Activated naive CD8-positive, alpha-beta T cell treated with anti-CD3 and anti-CD28 coated beads, Interleukin-2, amount 50 U/mL, for 16 hours (primary cell): ENCODE results near the gene KIAA1549.
"Not testable (repeated sequence)": the region's sequence is repeated elsewhere in the genome, so short reads cannot be mapped to it uniquely, and the experiment has no call there.

Source experiments
- DNase-seq: peaks from one replicate; pipeline ENCODE4 v3.0.0-alpha.2; 2020; ENCODE audit warnings: low read depth, low spot score

KIAA1549 gene

GRCh38 chr7:138945154-138945553, 36.0 kb downstream of the KIAA1549 start:
- no peak for DNase-seq

GRCh38 chr7:138944592-138944991, 36.6 kb downstream of the KIAA1549 start:
- no peak for DNase-seq

- DNase-seq, result no peak
These were observed 38.1 kb downstream of the KIAA1549 start for GRCh38 chr7:138943061-138943460.

- DNase-seq, result no peak
These were observed 39.6 kb downstream of the KIAA1549 start for GRCh38 chr7:138941545-138941944.

GRCh38 chr7:138940602-138941001, 40.6 kb downstream of the KIAA1549 start:
- DNase-seq, result not testable (repeated sequence)

GRCh38 chr7:138937484-138937883, 43.7 kb downstream of the KIAA1549 start:
- DNase-seq, result no peak

GRCh38 chr7:138935465-138936011, 45.7 kb downstream of the KIAA1549 start:
- no peak for DNase-seq

- DNase-seq, result no peak
These were observed 46.3 kb downstream of the KIAA1549 start for GRCh38 chr7:138934861-138935260.

- no peak for DNase-seq
These were observed 46.8 kb downstream of the KIAA1549 start for GRCh38 chr7:138934367-138934766.

GRCh38 chr7:138932870-138933269, 48.3 kb downstream of the KIAA1549 start:
- DNase-seq, result no peak

- no peak for DNase-seq
These were observed 48.8 kb downstream of the KIAA1549 start for GRCh38 chr7:138932427-138932826.

GRCh38 chr7:138929969-138930368, 51.2 kb downstream of the KIAA1549 start:
- no peak for DNase-seq

- DNase-seq, result no peak
These were observed 55.0 kb downstream of the KIAA1549 start for GRCh38 chr7:138926241-138926612.

- no peak for DNase-seq
These were observed 56.5 kb downstream of the KIAA1549 start for GRCh38 chr7:138924501-138925225.

- DNase-seq, result no peak
These were observed 59.9 kb downstream of the KIAA1549 start for GRCh38 chr7:138921277-138921676.

- DNase-seq, result no peak
These were observed 61.3 kb downstream of the KIAA1549 start for GRCh38 chr7:138919911-138920310.

- no peak for DNase-seq
These were observed 62.0 kb downstream of the KIAA1549 start for GRCh38 chr7:138919216-138919615.

GRCh38 chr7:138918756-138919155, 62.4 kb downstream of the KIAA1549 start:
- no peak for DNase-seq

GRCh38 chr7:138918176-138918575, 63.0 kb downstream of the KIAA1549 start:
- DNase-seq, result no peak

- no peak for DNase-seq
These were observed 63.4 kb downstream of the KIAA1549 start for GRCh38 chr7:138917771-138918170.

- no peak for DNase-seq
These were observed 64.5 kb downstream of the KIAA1549 start for GRCh38 chr7:138916731-138917130.

GRCh38 chr7:138916275-138916674, 64.9 kb downstream of the KIAA1549 start:
- no peak for DNase-seq

GRCh38 chr7:138913783-138914182, 67.4 kb downstream of the KIAA1549 start:
- no peak for DNase-seq

- DNase-seq, result no peak
These were observed 70.2 kb downstream of the KIAA1549 start for GRCh38 chr7:138911007-138911406.
